Stimulated activated CD4-positive, alpha-beta T cell treated with anti-CD3 and anti-CD28 coated beads, Interleukin-15, amount 100 ng/mL, for 1 hour (primary cell): ENCODE data around the gene TRPM2.

Source experiments
- DNase-seq, 2 donors: peaks; one replicate each; pipeline ENCODE4 v3.0.0-alpha.2; 2020; ENCODE audit warnings: low read depth in 1 of 2, low spot score in 1 of 2

The TRPM2 gene

GRCh38 chr21:44353191-44353970 is at the start of gene TRPM2:
Gene TRPM2, plus strand, starts transcription at chr21:44353621. Its CDS starts 80 bp downstream, at chr21:44353701.
- DNase-seq = no peak

DNA sequence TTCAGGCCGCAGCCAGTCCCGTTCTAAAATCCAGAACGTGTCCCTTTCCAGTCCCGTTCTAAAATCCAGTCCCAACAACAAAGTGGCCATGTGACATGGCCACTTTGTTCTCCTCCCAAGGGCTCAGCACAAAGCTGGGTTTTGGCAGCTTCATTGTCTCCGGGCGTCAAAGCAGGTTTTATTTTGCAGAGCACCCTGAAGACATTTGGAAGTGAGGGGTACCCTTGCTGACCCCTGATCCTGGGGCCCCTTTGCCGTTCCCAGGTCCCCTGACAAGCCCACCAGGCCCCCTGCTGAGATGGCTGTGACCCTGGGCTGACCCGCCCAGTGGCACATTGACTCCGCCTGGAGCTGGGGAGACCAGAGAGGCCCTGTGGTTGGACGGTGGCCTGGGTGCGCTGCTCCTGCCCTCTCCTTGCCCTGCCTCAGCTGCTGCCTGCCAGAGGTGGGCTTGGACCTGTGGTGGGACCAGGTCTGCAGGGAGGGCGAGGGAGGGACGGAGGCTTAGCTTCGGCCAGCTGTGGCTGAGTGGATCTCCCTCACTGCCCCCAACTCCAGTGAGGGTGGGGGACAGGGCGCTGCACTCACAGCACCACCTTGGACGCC is 49.3 kb upstream of the TRPM2 start:
- no peak for DNase-seq

- peak in 1 of 2 donors; percentile 31 for DNase-seq
Measured at GRCh38 chr21:44304877-44305293, 48.5 kb upstream of the TRPM2 start.

- no peak for DNase-seq
Measured at GRCh38 chr21:44305691-44306090, 47.7 kb upstream of the TRPM2 start.

DNA sequence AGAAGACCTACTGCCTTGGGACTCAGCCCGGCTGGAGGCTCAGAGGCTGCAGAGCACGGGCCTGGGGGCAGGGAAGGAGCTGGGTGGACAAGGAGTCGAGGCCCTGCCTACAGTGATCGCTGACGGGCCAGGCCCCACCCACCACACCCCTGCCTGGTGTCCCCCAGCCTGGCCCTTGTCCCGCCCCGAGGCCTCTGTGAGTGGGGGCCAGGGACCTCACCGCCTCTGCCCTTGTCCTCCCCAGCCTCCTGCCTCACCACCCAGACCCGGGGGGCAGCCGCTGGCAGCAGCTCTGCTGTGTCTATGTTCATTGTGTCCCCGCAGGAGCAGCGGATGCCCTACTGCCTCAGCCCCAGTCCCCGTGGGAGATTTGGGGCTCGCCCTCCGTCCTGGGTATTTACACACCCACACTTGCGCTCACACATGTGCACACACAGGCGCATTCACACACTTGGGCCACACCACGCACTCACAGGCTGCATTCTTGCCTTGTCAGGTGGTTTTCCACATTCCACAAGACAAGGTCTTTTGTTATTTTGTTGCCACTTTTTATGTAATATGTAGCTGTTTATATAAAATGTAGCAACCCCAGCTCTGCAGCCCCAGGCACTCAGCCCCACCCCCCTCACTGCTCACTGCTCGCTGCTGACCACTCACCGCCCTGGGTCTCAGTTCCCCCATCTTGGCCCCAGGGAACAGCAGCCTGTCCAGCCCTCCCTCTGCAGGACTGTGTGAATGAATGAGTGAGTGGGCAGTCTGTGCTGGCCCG is 46.3 kb upstream of the TRPM2 start:
- no peak for DNase-seq

DNA sequence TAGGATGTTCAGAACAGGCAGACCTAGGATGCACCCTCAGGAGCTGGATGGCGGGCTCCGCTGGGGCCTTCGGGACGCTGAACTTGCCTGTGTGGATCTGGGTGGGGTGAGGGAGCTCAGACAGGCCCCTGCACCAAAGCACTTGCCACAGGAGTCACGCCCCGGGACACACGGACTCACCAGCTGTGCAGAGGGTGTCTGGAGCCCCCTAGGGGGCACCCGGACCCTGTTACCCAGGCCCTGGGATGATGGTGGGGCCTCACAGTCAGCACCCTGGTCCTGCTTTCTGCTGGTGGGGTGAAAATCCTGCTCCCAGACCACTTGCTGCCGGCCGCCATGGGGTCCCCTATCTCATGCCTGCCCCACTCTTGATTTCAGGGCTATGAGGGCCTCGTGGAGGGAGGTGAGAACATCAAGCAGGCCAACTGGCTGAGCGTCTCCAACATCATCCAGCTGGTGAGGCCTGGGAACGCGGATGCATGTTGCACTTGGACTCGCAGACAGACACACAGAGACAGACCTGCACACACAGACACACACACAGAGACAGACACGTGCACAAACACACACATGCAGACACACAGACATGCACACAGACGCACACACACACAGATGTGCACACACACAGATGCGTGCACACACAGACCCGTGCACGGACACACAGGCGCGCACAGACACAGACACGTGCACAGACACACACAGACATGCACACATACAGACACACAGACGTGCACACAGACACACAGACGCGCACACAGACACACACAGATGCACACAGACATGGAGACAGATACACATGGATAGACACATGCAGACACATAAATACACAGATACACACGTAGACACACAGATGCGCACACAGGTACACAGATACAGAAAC is 42.6 kb upstream of the TRPM2 start:
- DNase-seq = no peak

DNA sequence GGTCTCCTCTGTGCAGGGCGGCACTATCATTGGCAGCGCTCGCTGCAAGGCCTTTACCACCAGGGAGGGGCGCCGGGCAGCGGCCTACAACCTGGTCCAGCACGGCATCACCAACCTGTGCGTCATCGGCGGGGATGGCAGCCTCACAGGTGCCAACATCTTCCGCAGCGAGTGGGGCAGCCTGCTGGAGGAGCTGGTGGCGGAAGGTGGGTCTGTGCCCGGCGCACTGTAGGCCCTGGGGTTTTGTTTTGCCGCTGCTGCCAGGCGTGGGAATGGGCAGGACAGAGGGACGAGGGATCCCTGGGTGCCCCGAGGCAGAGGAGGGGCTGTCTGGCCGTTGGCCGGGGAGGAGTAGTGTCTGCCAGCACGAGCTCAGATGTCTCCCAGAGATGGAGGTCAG is 41.3 kb upstream of the TRPM2 start:
- DNase-seq = no peak

- no peak for DNase-seq
Measured at GRCh38 chr21:44312716-44313115, 40.7 kb upstream of the TRPM2 start.

DNA sequence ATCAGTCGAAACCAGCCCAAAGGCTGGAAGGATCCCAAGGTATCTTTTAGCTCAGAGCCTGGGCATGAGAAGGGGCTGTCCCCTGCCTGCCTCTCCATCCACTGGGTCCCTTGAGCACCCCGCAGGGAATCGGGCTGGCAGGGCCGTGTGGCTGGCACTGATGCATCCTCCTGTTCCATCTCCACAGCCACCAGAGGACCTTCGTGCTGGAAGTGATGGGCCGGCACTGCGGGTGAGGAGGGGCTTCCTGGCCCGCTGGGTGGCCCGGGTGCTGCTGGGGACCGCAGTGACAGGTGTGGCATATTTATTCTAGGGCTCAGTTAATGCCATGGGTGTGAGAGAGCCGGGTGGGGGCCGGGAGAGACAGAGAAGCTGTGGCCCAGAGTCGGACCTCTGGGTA is 40.0 kb upstream of the TRPM2 start:
- no peak for DNase-seq

DNA sequence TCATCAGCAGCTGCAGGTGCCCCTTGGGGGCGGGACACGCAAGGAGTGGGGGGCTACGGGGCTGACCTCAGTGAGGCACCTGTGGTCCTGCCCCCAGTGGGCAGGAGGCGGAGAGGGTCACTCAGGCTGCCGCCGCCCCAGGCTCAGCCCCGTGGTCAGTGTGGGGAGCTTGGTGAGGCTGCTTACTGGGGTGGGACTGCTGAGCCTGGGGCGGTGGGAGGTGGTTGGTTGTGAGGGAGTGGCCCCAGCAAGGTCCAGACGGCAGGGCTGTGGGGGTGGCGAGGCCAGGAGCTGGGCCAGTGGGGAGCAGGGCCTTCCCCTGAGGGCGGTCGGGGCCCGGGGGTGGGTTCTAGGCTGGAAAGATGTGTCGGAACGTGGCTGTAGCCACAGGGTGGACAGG is 39.3 kb upstream of the TRPM2 start:
- no peak for DNase-seq

DNA sequence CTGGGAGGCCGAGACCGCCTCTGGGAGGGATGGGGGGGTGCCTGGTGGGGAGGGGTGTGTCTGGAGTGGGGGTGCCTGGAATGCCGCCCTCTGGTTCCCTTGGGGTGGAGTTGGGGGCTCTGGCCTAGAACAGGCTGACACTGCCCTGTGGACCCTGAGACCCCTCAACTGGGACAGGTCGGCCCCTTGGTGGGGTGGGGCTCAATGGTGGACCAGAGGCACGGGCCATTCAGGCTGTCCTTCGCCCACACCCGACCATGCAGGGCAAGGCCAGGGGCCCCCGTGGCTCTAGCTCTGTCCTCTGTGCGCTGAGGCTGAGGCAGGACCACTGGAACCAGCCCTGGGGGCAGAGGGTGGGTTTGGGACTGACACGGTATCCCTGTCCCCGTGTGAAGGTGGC is 38.9 kb upstream of the TRPM2 start:
- no peak for DNase-seq

GRCh38 chr21:44315691-44316203 is 37.7 kb upstream of the TRPM2 start:
- no peak for DNase-seq

DNA sequence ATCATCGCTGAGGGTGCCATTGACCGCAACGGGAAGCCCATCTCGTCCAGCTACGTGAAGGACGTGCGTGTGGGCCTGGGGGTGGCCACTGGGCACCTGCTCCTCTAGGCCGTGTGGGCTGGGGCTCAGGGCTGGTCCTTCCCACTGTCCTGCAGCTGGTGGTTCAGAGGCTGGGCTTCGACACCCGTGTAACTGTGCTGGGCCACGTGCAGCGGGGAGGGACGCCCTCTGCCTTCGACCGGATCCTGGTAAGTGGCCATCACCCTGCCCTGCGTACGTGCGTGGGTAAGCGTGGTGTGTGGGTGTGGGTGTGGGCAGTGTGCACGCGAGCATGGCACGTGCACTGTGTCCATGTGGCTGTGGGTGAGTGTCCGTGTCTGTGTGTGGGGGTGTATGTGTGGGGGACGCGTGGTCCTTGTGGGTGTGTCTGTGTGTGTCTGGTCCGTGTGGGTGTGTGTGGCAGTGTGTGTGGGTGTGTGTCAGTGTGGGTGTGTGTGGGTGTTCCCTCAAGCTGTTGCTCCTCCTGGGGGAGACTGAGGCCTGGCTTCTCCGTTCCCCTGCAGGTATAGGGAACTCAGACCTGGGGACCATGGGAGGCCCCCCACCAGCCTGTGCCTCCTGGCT is 37.0 kb upstream of the TRPM2 start:
- DNase-seq = no peak

GRCh38 chr21:44317241-44317782 is 36.1 kb upstream of the TRPM2 start:
- DNase-seq = no peak

DNA sequence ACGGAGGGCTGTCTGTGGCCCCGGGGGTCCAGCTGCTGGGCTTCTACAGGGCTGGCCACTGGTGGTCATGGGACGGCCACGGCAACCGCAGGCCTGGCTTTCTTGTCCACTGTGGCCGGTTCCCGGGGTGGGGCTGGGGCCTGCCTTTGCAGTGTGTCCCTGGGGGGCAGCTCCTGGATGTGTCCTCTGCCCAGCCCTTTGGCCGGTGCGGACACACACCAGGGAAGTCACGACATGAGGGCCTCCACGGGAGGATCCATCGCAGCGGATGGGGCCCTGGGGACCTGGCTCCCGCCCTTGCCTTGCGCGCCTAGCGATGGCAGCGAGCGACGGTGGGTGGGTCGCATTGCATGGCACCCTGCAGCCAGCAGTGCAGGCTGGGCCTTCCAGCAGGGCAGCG is 35.5 kb upstream of the TRPM2 start:
- DNase-seq = no peak

DNA sequence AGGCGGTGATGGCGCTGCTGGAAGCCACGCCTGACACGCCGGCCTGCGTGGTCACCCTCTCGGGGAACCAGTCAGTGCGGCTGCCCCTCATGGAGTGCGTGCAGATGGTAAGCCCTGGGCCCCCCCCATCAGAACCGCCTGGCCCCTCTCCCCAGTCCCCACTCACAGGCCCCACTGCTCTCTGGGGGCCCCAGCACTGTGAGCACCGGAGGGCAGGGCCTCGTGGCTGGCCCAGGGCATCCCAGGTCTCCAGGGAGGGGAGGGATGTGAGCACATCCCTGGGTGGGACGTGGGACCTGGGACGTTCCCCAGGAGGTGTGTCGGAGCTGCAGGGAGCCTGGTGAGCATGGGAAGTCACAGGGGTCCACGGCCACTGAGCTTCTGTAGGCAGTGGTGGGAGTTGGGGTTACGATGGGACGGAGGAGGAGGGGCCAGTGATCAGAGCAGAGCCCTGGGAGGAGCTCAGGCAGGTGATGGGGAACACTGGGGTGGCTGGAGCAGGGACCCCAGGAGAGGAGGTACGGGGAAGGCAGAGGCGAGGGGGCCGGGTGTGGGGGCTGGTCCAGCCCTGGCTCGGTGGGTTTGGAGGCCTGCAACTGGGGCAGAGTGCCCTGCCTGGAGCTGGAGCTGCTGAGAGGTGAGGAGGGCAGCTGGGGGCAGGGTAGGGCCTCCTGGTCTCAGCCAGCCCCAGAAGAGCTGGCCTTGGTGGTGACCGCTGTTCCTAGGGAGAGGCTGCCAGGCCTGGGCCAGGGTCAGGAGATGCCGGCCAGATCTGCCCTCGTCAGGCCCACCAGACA is 34.7 kb upstream of the TRPM2 start:
- no peak for DNase-seq

- DNase-seq = no peak
Measured at GRCh38 chr21:44319407-44320065, 33.9 kb upstream of the TRPM2 start.

- DNase-seq = no peak
Measured at GRCh38 chr21:44320847-44321246, 32.6 kb upstream of the TRPM2 start.
